ENCODE results near the gene SBNO1. TPM values are rescaled to one million over a fixed set of nuclear protein-coding genes. Genes with fewer than 3 reads are reported as not detected.

The SBNO1 gene
- total RNA-seq, 1 donor from 2014 or later, result 50.4 TPM

DNA sequence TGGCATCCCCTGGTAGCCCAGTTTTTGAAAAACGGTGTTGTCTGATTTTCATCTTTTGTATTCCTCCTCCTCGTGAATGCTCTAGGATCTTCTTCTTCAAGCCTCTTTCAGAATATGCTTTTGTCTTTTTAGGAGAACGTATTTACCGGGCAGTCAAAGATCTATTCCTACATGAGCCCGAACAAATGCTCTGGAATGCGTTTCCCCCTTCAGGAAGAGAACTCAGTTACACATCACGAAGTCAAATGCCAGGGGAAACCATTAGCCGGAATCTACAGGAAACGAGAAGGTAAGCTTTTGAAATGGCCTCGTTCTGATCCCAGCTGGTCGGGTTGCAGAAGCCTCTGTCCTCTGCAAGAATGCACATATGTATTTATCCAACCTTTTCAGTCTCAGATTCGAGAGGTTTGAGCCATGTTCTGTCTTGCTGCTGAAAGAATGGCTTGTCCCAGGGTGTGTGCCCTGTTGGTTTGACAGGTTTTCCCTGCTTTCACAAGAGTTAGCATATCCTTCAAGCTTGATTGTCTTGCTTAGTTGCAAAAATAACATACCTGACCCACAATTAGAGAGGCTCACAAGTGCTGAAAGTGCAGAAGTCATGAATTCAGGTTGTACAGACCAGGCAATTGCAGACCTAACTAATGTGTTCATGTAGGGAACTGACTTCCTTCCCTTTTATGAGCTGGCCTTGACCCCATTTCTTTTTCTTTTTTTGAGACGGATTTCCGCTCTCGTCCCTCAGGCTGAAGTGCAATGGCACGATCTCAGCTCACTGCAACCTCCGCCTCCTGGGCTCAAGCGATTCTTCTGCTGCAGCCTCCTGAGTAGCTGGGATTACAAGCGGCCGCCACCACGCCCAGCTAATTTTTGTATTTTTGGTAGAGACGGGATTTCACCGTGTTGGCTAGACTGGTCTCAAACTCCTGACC lies 26.1 kb upstream of the SBNO1 start:
- no peak for TF ChIP-seq EZH2 (IDR thresholded peaks at IDR 0.05; ENCODE audit: insufficient read depth, low read length)
- TF ChIP-seq, protein P1, sequence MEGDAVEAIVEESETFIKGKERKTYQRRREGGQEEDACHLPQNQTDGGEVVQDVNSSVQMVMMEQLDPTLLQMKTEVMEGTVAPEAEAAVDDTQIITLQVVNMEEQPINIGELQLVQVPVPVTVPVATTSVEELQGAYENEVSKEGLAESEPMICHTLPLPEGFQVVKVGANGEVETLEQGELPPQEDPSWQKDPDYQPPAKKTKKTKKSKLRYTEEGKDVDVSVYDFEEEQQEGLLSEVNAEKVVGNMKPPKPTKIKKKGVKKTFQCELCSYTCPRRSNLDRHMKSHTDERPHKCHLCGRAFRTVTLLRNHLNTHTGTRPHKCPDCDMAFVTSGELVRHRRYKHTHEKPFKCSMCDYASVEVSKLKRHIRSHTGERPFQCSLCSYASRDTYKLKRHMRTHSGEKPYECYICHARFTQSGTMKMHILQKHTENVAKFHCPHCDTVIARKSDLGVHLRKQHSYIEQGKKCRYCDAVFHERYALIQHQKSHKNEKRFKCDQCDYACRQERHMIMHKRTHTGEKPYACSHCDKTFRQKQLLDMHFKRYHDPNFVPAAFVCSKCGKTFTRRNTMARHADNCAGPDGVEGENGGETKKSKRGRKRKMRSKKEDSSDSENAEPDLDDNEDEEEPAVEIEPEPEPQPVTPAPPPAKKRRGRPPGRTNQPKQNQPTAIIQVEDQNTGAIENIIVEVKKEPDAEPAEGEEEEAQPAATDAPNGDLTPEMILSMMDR (IDR thresholded peaks at IDR 0.05; ENCODE audit: insufficient read depth, low read depth, low read length), result no peak
- no peak for FAIRE-seq
- peaks cover 42% of the 10 kb centered on the region for H3K36me3 ChIP-seq (ENCODE audit: insufficient read depth, low read length)

DNA sequence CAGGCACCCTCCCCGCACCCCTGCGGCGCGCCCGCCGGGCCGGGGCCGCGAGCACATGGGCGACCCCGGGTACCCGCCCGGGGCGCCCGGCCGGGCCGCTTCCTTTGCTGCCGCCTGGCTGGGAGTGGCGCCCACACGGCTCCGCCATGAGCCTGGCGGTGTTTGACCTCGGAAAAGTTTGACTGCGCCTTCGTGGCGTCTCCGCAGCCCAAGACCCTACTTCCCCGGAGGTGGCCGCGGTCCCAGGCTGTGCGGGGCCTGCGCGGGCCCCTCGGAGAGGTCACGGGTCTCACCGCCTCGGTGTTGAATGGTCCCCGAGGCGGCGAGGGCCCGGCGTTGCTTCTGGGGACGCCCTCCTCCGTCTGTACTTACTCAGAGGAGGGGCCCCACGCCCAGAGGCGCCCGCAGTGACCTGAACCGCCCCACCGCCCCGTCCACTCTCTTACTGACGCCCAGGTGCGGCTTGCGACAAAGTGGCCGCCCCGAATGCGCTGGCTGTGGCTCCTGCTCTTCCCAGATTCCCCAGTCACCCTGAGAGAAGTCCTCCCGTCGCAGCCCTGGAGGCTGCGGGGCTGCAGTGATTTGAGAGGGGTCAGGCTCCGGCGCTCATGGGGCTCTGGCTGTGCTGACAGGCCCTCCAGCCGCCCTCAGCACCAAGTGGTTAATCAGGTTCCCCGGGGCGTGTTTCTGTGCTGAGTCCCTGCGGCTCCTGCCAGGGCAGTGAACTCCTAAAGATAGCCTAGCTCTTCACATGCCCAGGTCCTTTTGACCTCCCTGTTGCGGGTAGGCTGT lies 25.1 kb upstream of the SBNO1 start:
- peak overlapping the region; percentile 93 for H3K4me3 Mint-ChIP-seq (ENCODE audit: unreplicated experiment)
- Histone ChIP-seq H3K4me1 (ENCODE audit: insufficient read depth, low read length) (peaks cover 21% of the 10 kb centered on the region), H3K9me3 (ENCODE audit: insufficient read depth, low read depth, low read length) (no peaks in the 10 kb centered on the region), H4K20me1 (ENCODE audit: insufficient read depth, low read length) (peaks cover 39% of the 10 kb centered on the region), H3K27ac (ENCODE audit: low read depth, low read length) (peak overlapping the region; percentile 53), H3K9ac (ENCODE audit: low read length) (peak overlapping the region; percentile 80), H3K36me3 (ENCODE audit: insufficient read depth, low read length) (peaks cover 34% of the 10 kb centered on the region), H2AFZ (ENCODE audit: low read depth, low read length) (peak overlapping the region; percentile 66), H3K79me2 (ENCODE audit: insufficient read depth, low read length) (peaks cover 81% of the 10 kb centered on the region), H3K4me3 (ENCODE audit: insufficient read depth, low read depth, low read length) (peak overlapping the region; percentile 73), H3K4me2 (ENCODE audit: low read length) (peak overlapping the region; percentile 96), H3K27me3 (ENCODE audit: insufficient read depth, low read length) (no peaks in the 10 kb centered on the region)
- H3K27me3 Mint-ChIP-seq (ENCODE audit: low read depth, unreplicated experiment), result no peaks in the 10 kb centered on the region
- no peak for TF ChIP-seq EZH2 (IDR thresholded peaks at IDR 0.05; ENCODE audit: insufficient read depth, low read length)
- TF ChIP-seq, protein P1 (IDR thresholded peaks at IDR 0.05; ENCODE audit: insufficient read depth, low read depth, low read length), result no peak
- H3K36me3 Mint-ChIP-seq (ENCODE audit: low read depth, unreplicated experiment), result peaks cover 23% of the 10 kb centered on the region
- no peak for DNase-seq (ENCODE audit: low read depth)
- H3K9me3 Mint-ChIP-seq (ENCODE audit: unreplicated experiment), result no peaks in the 10 kb centered on the region
- peaks cover 12% of the 10 kb centered on the region for H3K4me1 Mint-ChIP-seq (ENCODE audit: low read depth, unreplicated experiment)
- H3K27ac Mint-ChIP-seq (ENCODE audit: unreplicated experiment), result peak overlapping the region; percentile 65
- FAIRE-seq, result no peak

More for the DNA sequence above, 26.1 kb upstream of the SBNO1 start:
- Histone ChIP-seq H3K79me2 (ENCODE audit: insufficient read depth, low read length) (peaks cover 85% of the 10 kb centered on the region), H3K4me2 (ENCODE audit: low read length) (peak overlapping the region; percentile 96), H4K20me1 (ENCODE audit: insufficient read depth, low read length) (peaks cover 43% of the 10 kb centered on the region), H3K4me1 (ENCODE audit: insufficient read depth, low read length) (peaks cover 20% of the 10 kb centered on the region), H3K9ac (ENCODE audit: low read length) (peak overlapping the region; percentile 80), H3K27me3 (ENCODE audit: insufficient read depth, low read length) (no peaks in the 10 kb centered on the region), H2AFZ (ENCODE audit: low read depth, low read length) (no peak overlapping the region), H3K9me3 (ENCODE audit: insufficient read depth, low read depth, low read length) (no peaks in the 10 kb centered on the region), H3K27ac (ENCODE audit: low read depth, low read length) (no peak overlapping the region), H3K4me3 (ENCODE audit: insufficient read depth, low read depth, low read length) (peak overlapping the region; percentile 73)
- peaks cover 12% of the 10 kb centered on the region for H3K4me1 Mint-ChIP-seq (ENCODE audit: low read depth, unreplicated experiment)
- H3K36me3 Mint-ChIP-seq (ENCODE audit: low read depth, unreplicated experiment), result peaks cover 27% of the 10 kb centered on the region
- no peaks in the 10 kb centered on the region for H3K27me3 Mint-ChIP-seq (ENCODE audit: low read depth, unreplicated experiment)
- no peaks in the 10 kb centered on the region for H3K9me3 Mint-ChIP-seq (ENCODE audit: unreplicated experiment)
- H3K4me3 Mint-ChIP-seq (ENCODE audit: unreplicated experiment), result peak overlapping the region; percentile 93
- no peak for DNase-seq (ENCODE audit: low read depth)
- H3K27ac Mint-ChIP-seq (ENCODE audit: unreplicated experiment), result peak overlapping the region; percentile 65

Measured in astrocyte (in vitro differentiated cells and primary cell).